ENCODE measurements around the gene MYO18A.

Gene MYO18A

DNA sequence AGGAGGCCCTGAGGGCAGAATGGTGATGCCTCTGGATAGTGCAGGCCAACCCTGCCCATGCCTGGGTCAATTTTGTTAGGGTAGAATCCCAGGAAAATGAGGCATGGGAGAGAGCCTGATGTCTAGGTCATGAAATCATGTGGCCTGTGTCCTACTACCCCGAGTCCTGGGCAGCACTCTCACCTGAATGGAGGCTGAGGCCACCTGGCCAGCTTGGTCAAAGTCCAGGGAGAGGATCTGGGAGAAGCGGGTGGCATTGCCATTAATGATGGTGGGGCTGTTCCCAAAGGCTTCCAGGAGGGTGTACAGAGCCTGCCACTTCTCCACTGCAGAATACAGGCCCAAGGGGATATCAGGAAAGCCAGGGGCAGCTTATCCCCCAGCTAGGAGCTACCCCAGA, 59.8 kb downstream of the MYO18A start:
- DNase-seq = no peak

DNA sequence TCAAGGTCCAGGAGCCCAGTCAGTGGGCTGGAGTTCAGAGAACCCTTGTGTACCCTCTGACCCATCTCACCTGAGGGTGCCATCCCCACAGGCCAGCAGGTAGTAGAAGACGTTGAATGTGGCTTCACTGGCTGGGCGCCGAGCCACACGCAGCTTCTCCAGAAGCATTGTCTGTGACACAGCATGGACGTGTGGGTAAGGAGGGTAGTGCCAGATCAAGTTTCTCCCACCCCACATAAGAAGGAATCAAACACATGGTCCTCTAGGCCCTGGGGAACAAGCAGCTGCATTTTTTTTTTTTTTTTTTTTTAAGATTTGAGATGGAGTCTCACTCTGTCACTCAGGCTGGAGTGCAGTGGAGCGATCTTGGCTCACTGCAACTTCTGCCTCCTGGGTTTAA, 60.9 kb downstream of the MYO18A start:
- DNase-seq = no peak

DNA sequence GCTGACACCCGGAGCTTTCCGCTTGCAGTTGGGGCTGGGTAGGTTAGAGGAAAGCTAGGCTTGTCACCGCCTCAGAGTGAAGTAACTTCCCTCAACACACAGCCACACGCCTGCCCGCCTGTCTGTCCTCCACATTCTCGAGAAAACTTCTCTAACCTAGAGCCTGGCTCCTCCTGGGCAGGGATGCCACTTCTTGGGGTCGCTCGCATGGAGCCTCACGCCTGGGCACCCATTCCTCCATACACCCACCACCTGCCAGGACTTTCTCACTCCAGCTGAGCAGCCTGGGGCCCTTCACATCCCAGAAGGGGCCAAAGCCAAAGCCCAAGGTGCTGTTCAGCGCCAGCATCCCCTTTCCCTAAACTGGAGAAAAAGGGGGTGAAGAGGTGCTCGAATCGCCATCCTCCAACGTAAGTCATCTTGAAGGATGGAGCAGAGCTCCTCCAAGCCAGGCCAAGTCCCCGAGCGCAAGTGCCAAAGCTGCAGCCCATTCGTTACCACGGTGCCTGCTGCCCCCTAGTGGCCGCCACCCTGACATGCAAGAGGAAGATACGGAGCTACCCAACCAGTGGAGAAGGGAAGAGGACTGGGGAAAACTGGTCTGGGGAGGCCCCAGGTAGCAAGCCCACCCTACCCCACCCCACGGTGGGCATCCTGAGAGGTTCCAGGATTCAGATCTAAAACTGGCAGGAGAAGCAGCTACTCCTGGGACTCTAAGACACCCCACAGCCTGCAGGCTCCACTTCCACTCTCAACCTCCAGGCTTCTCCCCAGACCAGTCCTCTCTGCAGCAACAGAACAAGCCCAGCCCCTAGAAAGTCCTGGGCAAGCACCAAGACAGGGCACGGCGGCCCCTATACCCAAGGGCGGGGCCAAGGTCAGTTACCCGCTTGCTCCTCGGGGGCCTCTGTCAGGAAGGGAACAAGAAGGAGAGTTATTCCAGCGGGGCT, 63.1 kb downstream of the MYO18A start:
- peak; percentile 76 to 82 for DNase-seq

DNA sequence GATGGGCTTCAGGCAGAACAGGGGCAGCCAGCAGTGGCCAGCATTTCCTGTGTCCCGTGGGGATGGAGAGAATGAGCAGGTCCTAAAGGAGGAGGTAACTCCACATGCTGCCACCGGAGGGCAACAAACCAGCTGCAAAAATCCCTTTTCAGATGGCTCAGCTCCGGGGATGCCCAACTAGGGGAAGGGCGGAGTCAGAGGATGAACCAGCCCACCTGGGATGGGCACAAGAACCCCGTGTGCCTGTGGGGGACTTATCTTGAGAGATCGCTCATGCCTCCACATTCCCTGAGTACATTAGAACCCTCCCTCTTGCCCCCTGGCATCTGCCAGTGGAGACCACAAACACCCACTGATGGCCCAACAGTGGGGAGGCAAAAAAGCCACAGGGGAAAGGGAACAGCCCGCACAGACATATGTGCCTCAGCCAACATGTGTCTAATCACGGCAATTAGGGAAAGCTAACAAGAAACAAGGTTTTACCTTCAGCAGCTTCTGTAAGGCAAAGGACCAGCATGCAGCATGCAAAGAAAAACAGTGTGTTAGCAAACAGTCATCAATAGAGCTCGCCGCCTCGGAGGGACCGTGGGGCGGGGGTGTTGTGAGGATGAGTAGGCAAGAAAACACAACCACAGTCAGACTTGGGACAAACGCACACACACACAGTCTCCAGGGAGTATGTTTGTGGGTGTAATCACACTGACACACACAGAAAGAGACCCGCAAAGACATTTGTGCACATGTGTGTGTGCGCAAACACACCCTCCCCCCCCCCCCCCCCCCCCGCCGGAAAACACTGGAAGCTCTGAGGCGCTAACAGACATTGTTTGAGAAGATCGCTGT, 64.0 kb downstream of the MYO18A start:
- DNase-seq = peak; percentile 41 to 46

DNA sequence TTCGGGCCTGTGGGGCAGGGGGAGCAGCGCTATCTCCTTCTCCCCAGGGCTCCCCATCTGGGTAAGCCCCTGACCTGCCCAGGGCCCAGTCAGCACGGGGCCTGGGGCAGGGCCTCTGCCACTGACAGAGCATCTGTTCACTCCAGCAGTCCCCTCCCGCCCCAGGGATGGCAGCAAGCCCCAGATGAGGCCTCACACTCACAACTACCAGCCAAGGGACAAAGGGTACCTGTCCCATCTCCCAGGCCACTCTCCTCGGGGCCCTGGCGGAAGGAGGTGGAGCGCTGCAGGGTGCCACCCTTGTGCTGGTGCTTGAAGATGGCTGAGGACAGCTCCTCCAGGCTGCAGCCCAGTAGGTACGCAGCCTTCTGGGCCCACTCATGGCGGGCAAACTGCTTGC, 64.8 kb downstream of the MYO18A start:
- DNase-seq = no peak

DNA sequence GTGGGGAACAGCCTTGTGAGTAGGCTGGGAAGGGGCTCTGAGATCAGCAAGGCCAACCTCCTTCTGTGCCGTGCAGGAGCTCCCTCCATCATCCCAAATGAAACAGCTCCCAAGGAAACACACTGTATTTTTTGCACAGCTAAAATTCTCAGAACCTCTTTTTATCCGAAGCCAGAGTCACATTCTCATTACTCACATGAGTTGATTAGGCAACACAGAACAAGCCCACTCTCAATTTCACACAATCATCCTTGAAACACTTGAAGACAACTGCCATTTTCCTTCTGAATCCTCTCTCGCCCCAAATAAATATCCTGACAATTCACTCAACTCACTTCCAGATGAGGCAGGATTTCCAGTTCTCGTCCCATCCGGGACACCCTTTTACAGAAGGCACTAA, 66.1 kb downstream of the MYO18A start:
- DNase-seq = no peak

DNA sequence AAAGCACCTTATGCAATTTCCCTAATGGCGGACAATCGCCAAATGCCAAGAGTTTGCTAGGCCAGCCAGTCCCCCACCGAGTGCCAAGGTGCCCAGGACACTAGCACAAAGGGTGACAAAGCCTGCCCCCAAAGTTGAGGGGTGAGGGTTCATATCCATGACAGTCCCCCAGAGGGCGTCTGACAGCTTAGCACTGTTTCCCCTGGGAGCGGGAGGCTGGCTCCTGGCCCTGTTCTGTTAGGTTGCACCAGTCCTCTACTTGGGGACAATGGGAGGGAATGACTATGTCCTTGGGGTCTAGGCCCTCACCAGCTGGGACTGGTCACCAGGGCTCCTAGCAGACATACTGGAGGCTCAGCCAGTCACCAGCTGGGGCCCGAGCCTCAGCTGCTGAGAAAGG, 66.9 kb downstream of the MYO18A start:
- no peak for DNase-seq

DNA sequence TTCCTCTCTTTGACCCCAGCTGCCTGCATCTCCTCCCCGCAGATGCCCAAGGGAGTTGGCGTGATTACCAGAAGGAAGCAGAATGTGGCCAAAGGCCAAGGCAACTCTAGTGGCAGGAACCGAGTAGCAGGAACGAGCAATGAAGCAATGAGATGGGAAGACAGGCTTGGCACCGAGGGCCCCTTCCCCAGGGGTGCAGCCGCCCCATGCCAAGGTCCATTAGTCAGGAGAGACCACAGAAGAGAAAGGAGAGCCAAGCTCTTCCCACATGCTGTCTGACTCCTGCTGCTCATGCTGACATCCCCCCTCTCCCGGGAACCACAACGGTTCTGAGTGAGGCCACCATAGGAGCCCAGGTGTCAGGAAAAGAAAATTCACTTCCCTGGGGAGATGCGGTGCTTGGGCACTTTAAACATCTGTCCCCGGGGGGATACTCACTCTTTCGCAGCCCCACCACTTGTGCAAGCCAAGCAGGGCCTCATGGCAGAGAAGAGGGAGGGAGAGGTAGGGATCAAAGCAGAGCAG, 67.4 kb downstream of the MYO18A start:
- no peak for DNase-seq

DNA sequence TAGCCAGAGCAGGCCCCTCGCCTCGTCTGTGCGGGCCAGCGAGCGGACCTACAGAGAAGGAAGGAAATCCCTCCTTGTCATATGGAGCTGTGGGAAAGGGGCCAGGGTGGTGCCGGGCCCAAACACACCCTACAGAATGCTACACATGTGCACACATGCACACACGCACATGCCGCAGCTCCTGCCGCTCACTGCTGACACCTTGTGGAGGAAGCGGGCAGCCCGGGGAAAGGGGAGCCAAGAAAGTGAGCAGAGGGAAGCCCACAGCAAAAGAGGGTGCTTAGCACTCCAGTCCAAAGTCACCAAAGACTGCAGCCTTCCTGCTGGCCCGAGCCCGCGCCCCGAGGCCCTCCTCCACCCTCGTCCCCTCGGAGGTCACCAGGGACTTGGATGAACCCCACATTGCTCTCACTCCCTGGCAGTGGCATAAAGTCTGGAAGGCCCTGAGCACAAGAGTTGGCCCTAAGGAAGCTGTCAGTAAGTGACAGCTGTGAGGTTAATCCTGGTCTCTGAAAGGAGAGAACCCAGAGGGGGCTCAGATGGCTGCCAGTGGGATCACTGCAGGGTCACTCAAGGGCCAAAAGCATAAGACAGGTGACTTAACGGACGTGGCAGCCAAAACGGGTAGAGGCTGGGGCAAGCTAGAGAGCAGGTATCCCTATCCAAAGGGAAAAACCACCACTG, 68.2 kb downstream of the MYO18A start:
- DNase-seq = peak; percentile 75 to 79

DNA sequence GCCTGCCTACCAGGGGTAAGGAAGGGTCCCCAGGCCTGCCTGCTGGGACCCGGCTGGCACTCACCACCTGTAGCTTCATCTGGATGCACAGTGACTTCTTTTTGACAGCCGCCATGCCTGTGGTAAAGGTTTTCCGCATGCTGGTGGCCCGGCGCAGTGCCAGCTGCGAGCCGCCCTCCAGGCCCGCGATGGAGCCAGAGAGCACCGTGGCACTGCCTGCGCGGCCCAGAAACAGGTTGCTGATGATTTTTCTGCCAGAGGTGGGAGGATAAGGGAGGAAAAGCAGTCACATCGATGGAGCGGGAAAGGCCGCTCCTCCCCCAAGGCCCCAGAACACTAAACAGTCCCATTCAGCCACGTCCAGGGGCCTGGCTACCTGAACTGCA, 69.8 kb downstream of the MYO18A start:
- no peak for DNase-seq

DNA sequence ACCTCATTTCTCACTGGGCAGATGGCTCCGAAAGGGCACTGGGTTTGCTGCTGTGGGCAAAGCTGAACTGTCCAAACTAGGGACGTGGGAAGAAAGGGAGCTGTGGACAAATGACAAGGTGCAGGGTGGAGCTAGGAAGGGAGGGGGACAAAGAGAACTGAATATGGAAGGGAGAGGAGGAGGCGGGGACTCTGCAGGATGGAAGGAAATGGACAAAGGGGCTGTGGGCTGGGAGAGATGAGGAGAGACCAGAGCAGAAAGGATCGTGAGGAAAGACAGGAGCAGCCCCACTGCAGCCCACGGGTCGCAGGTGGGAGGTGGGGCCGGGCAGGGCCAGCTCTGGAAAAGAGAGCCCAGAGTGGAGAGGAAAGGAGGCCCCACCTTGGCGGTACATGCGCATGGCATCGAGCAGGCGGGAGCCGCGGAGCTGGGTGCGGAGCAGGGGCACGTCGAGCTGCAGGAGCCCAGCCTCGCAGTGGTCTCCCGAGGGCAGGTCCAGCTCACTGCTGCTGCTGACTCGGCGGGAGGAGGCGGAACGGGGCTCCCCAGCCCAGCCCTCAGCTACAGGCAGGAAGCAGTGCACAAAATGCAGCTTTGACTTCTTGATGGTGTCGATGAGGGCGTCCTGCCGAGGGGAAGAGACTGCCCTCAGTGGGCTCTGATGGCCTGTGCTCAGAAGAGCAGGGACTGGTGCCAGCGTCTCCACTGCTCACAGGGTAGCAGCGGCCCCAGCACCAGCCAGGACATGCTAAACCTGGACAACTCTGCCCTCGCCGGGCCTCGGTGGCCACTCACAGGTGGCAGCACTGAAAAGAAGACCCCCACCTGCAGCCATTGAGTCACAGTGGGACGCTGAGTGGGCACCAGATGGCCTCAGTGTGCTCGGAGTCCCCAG, 70.5 kb downstream of the MYO18A start:
- no peak for DNase-seq

DNA sequence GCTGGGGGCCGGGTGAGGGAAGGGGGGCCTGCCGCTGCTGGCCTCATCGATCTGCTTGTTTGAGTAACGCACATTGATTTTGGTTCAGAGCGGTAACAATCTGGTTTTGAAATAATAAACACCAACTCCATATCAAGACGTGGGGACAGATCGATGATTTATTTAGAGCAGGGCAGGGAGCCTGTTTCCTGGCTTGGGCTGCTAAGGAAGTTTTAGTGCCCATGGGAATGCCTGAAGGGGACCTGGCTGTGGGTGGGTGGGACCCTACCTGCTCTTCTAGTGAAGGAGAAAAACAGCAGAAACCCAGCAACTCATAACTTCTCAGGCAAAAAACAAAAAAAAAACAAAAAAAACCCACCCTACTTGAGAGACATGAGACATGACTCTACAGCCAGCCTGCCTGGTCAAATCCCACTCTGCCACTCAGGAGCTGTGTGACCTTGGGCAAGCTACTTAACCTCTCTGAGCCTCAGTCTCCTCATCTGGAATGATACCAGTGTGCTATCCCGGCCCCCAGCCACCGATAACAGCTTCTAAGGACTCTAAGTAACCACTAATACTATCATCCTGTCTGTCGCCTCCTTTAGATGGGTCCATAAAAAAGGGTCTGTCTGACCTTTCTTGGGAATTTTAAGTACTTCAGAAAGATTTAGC, 71.2 kb downstream of the MYO18A start:
- DNase-seq = no peak

DNA sequence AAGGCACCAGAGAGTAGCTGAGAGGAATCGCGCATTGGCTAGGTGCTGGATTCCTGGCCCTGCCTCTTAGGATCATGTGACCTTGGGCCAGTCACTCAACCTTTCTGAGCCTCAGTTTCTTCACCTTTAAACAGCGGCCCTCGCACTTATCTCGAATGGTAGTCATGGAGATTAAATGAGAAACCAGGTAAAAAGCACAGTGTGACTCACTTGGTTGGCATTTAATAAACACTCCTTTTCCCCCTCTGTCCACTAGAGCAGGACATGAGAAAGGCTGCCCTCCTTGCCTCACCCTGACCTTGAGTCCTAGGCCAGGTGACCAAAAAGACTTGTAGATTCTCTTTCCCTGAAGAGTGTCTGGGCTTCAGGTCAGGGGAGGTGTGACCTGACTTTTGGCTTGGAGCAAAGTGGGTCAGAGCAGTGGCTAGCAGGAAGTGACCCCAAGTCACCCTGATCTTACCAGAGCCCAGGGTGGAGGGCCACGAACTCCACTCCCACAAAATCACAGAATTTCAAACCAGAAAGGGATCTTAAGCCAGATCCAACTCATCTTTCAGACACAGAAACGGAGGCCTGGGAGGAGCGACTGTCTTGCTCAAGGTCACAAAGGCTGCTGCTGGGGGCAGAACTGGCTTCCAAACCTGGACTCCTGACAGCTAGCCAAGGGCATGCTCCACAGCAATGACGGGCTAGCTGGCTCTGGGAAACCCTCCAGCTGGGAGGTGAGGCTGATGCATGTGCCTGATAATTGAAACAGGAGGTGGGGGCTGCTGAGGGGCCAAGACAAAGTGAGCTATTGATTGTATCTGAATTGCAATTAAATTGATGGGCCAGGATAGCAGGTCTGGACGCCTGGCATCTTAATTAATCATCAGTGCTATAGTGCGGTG, 72.0 kb downstream of the MYO18A start:
- no peak for DNase-seq

DNA sequence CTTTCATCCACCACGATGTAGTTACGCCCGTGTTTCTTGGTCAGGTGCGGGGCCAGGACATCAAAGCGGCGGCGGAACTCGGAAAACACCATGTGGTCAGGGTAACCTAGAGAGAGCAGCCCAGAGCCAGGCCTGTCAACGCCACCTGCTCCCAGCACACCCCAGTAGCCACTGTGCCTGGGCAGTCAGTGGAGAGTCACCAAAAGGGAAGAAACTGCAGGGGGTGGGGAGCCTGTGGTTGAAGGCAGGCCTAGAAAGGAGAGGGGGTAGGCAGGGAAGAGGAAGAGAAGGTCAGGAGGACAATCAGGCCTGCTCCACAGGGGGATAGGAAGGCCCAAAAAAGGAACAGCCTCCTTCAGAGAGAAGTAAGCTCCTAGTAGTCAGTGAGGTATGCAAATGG, 73.1 kb downstream of the MYO18A start:
- DNase-seq = no peak

DNA sequence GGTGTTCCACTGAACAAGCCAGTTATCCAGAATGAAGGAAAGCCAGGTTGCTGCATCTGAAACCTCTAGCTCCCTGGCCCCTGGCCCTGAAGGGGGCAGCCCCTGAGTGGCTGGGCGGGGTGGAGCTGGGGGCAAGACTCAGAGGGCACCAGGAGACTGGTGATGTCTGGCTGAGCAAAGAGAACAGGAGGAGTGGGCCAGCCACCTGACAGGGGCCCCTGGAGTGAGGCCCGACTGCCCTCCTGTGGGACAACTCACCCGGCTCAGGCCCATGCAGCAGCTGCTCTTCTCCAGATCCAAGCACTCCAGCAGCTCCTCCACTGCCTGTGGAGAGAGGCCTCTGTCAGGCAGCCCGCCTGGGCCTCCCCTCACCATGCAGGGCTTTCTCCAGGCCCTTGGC, 76.9 kb downstream of the MYO18A start:
- DNase-seq = no peak

DNA sequence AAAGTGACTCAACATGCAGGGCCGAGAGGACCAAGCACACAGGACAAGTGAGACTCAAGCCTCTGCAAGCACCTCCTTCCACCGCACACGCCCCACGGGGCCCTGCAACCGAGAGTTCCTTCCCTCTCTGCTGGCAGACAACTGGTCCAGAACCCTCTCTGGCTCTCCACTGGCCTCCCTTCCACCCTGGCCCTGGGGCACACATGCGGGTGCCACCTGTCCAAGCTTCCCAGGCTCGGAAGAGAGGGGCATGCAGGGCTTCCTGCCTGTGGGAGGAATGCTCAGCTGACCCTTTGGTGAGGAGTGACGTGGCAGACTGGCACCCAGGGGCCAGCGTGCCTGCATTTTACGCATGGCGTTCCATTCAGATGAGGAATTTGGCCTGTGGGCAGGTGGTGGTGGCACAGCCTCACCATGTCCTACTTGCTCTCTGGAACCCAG, 77.4 kb downstream of the MYO18A start:
- no peak for DNase-seq

DNA sequence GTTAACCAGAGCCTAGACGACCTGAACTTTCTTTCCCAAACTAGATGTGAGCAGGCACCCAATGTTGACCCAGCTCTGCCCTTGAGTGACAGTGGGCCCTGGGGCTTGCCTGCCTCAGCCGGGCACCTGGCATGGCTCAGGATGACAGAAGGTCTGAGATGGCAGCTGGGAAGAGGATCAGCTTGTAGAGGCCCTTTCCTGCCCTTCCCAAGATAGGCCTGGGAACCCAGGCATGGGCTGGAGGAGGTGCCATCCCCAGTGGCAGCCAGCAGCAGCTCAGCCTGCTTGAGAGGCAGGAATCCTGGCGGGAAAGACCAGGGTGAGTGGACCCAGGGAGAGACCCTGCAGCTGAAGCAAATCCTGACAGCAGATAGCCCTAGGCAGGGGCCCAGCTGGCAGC, 78.2 kb downstream of the MYO18A start:
- no peak for DNase-seq

DNA sequence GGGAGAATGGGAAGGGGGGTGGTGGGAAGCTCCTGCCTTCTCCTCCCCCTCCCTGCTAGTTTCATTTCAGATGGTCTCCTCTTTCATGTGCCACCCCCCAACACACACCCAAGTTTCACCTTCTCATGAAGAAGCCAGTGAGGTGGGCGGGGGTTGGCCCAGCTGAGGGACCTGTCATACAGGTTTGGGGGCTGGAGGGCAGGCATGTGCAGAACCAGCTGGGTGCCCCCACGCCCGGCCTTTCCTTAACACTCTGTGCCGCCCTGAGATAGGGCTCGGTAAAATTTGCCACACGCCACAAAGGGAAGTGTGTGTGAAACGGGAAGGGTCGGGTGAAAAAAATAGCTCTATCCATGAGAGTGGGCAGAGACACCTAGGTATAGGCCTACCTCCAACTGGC, 79.9 kb downstream of the MYO18A start:
- DNase-seq = no peak

DNA sequence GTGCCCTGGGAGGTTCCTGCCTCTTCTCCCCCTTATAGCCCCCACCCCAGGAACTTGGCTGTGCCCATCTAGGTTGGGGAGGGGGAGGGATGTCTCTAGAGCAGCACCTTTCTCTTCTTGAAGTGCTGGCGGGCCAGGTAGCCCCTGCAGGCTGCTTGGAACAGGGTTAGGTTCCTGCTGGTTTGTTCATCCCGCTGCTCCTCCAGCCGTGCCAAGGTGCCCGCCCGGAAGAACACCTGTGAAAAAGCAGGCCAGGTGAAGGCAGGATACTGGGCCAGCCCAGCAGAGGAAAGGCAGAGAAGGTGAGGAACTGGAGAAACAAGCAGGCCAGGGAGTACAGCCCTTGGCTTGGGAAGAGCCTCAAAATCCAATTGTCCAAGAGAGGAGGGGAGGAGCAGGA, 80.7 kb downstream of the MYO18A start:
- DNase-seq = no peak

DNA sequence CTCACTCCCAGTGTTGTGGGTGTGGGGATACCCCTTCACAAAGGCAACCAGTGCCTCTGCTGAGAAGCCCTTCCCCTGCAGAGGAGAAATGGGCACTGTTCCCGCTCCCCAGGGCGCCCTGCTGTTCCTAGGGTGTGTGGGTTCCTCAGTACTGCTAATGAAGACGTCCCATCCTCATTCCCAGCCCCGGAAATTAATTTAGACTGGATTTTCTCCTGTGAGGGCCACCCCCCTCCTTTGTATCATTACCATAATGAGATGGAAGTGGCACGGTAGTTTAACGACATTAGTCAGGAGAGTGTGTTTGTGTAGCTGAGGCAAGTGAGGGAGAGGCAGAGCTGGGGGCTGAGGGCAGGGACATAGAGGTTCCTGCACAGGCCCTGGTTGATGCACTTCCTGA, 84.1 kb downstream of the MYO18A start:
- no peak for DNase-seq
